Body of pancreas (tissue), 4 donors: ENCODE measurements around the gene UGGT1.

Source experiments
- CTCF ChIP-seq, 7 experiments: fragments of 450-650 bp in 4 of 7; fragments of 200-600 bp in 3 of 7; sonication (generic) in 3 of 7; IDR thresholded peaks; one replicate each; pipeline ENCODE4 v1.5.1; 2016 to 2019; ENCODE audit warnings: antibody characterized with exemption in 7 of 7
- POLR2A ChIP-seq, 3 donors: fragments of 450-650 bp; IDR thresholded peaks; one replicate each; pipeline ENCODE4 v1.6.1; 2016; ENCODE audit warnings: antibody characterized with exemption in 3 of 3, mild to moderate bottlenecking in 2 of 3

GRCh38 chr2:128196026-128196425, 105.0 kb downstream of the UGGT1 start:
- no peak for TF ChIP-seq CTCF (IDR thresholded peaks at IDR 0.05)
- TF ChIP-seq POLR2A (IDR thresholded peaks at IDR 0.05) = no peak
